ENCODE measurements around the gene ATP6V1F.

- no peak for TF ChIP-seq POLR2A (IDR thresholded peaks at IDR 0.05)
- no peak for TF ChIP-seq CTCF (IDR thresholded peaks at IDR 0.05)
- no peak for TF ChIP-seq POLR2AphosphoS5 (IDR thresholded peaks at IDR 0.05)
- no peak for TF ChIP-seq EP300 (IDR thresholded peaks at IDR 0.05)
Observed at GRCh38 chr7:128835231-128835751, 27.4 kb upstream of the ATP6V1F start.

Measured in stomach (tissue), 4 donors.